Muscle layer of duodenum (tissue), 2 donors: ENCODE data around the gene CORO1C.

ENCODE experiments used
- H3K27ac ChIP-seq: one replicate; pipeline ENCODE4 v1.7.0; 2013; ENCODE audit warnings: mild to moderate bottlenecking, low read length
- H3K27me3 ChIP-seq: one replicate; pipeline ENCODE4 v1.7.0; 2013; ENCODE audit warnings: low read depth, mild to moderate bottlenecking, control low read depth, low read length
- H3K36me3 ChIP-seq, 2 donors: one replicate each; pipeline ENCODE4 v1.7.0; 2013; ENCODE audit warnings: low read length in 2 of 2, control low read depth in 1 of 2, mild to moderate bottlenecking in 1 of 2; ENCODE audit not compliant: insufficient read depth in 2 of 2, control insufficient read depth in 1 of 2
- H3K4me1 ChIP-seq, 2 donors: one replicate each; pipeline ENCODE4 v1.7.0; 2013; ENCODE audit warnings: low read length in 2 of 2, mild to moderate bottlenecking in 2 of 2, control low read depth in 1 of 2, moderate library complexity in 1 of 2; ENCODE audit not compliant: insufficient read depth in 2 of 2, control insufficient read depth in 1 of 2
- H3K4me3 ChIP-seq, 2 donors: one replicate each; pipeline ENCODE4 v1.7.0; 2013; ENCODE audit warnings: low read length in 2 of 2, low read depth in 1 of 2, mild to moderate bottlenecking in 1 of 2
- H3K9me3 ChIP-seq, 2 donors: one replicate each; pipeline ENCODE4 v1.7.0; 2013; ENCODE audit warnings: low read length in 2 of 2, control low read depth in 1 of 2, mild to moderate bottlenecking in 1 of 2; ENCODE audit not compliant: control insufficient read depth in 1 of 2
- donor health status: healthy.

CORO1C gene

DNA sequence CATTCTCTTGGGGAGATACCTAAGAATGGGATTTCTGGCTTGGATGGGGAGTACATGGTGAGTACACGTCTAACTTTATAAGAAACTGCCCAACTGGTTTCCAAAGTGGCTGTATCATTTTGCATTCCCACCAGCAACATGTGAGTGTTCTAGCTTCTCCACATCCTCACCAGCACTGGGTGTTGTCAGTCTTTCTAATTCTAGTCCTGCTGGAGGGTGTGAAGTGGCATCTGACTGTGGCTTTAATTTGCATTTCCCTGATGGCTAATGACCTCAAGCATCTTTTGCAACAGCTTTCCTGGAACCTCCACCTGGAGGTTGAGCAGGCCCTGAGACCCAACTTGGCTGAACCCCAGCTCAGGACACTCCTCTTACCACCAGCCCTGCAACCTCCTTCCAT lies 115.4 kb downstream of the CORO1C start:
- no peak overlapping the region for H3K27ac ChIP-seq
- no peaks in the 10 kb centered on the region for H3K9me3 ChIP-seq
- H3K36me3 ChIP-seq, result no peaks in the 10 kb centered on the region
- H3K4me1 ChIP-seq, result peaks cover 0 to 1% of the 10 kb centered on the region in 2 donors
- H3K4me3 ChIP-seq, result no peak overlapping the region
- no peaks in the 10 kb centered on the region for H3K27me3 ChIP-seq

DNA sequence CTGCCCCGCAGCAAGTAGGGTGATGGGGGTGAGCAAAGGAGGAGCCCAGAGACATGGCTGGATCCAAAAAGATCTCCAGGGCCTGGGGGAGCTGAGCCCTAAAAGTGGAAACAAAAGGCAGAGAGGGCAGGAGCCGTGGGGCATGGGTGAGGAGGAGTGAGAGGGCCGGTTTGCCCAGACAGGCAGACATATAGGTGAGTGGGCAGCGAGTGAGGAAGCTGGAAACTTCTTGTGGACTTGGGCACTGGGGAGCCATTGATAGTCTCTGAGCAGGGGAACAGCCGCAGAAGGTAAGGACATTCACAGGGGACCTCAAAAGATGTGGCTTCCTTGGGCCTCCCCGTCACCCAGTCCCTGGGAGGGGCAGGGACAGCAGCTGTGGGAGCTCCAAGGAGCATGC lies 116.7 kb downstream of the CORO1C start:
- Histone ChIP-seq H3K9me3 (no peaks in the 10 kb centered on the region), H3K27me3 (no peaks in the 10 kb centered on the region), H3K4me1 (peaks cover 0 to 8% of the 10 kb centered on the region in 2 donors), H3K4me3 (no peak overlapping the region), H3K27ac (no peak overlapping the region), H3K36me3 (no peaks in the 10 kb centered on the region)

DNA sequence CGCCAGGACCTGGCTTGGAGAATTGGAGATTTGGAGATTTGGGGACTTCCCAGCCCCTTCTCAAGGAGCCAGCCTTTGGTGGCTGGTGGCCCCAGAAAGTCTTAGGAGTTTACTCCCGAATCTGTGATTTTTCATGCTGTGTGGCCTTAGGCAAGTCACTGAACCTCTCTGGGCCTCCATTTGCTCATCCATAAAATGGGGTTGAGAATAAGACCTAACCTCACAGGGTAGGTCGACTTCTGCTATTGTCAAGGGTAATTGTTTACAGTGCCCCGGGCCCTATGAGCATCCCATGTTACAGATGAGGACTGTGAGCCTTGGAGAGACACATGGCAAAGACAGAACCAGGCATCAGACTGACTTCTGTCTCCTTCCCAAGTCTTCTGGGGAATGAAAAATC lies 117.3 kb downstream of the CORO1C start:
- no peak overlapping the region for H3K27ac ChIP-seq
- no peaks in the 10 kb centered on the region for H3K27me3 ChIP-seq

DNA sequence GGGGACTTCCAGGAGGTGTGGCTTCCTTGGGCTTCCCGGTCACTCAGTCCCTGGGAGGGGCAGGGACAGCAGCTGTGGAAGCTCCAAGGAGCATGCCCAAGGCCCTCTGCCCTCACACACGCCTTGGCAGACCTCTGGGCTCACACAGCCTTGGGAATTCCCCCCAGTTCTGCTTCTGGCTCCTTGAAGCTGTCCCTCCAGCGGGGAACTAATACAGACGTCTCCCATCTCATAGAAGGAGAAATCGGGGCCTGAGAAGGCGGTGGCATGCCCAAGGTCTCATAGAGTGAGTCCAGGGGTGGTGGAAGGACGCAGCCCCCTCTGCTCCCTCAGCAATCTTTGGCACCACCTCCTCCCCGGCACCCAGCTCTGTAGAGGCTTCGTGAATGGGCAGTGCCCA lies 117.8 kb downstream of the CORO1C start:
- Histone ChIP-seq H3K4me1 (peaks cover 0 to 14% of the 10 kb centered on the region in 2 donors), H3K4me3 (no peak overlapping the region), H3K9me3 (no peaks in the 10 kb centered on the region), H3K36me3 (no peaks in the 10 kb centered on the region), H3K27me3 (no peaks in the 10 kb centered on the region), H3K27ac (no peak overlapping the region)

More for the DNA sequence above, 117.3 kb downstream of the CORO1C start:
- Histone ChIP-seq H3K36me3 (no peaks in the 10 kb centered on the region), H3K4me1 (peaks cover 0 to 14% of the 10 kb centered on the region in 2 donors), H3K9me3 (no peaks in the 10 kb centered on the region), H3K4me3 (no peak overlapping the region)

DNA sequence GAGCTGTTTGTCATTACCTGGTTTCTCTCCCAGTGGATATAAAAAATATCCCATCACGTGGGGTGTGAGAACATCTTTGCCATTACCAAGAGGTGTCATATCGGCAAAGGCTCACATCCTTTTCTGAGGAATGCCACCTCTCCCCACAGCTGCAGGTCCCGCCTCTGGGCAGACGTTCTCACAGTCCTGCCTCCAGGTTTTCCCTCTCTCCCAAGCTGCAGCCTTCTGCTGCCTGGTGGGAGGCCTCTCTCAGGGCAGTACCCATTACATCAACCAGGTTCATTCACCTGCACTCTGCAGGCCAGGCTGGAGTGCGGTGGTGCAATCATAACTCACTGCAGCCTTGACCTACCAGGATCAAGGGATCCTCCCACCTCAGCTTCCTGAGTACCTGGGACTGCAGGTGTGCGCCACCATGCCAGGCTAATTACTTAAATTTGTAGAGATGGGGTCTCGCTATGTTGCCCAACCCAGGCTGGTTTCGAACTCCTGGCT lies 118.5 kb downstream of the CORO1C start:
- Histone ChIP-seq H3K4me1 (peaks cover 0 to 14% of the 10 kb centered on the region in 2 donors), H3K4me3 (no peak overlapping the region), H3K27ac (no peak overlapping the region), H3K9me3 (no peaks in the 10 kb centered on the region), H3K27me3 (no peaks in the 10 kb centered on the region), H3K36me3 (no peaks in the 10 kb centered on the region)

DNA sequence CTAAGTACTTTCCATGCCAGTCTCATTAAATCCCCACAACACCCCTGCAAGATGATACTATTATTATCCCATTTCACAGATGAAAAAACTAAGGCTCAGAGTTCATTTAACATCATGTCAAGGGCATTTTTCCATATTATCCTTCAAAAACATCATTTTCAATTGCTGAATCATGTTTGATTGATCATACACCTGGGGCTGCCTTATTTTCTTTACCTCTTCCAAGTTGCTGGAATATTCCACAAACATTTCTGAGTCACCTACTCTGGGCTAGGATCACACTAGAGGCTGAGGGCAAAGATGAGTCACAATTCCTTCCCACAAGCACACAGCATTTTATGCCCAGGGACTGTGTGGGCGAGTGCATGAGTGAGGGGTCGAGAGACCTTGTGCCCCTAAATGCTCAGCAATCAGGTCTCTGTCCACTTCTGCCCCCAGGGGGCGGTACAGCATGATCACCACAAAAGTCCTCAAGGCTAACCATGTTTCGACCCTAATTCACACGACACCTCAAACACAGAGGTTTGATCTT lies 119.4 kb downstream of the CORO1C start:
- Histone ChIP-seq H3K4me3 (no peak overlapping the region), H3K27me3 (no peaks in the 10 kb centered on the region), H3K27ac (no peak overlapping the region), H3K36me3 (no peaks in the 10 kb centered on the region), H3K9me3 (no peaks in the 10 kb centered on the region), H3K4me1 (peaks cover 0 to 14% of the 10 kb centered on the region in 2 donors)

DNA sequence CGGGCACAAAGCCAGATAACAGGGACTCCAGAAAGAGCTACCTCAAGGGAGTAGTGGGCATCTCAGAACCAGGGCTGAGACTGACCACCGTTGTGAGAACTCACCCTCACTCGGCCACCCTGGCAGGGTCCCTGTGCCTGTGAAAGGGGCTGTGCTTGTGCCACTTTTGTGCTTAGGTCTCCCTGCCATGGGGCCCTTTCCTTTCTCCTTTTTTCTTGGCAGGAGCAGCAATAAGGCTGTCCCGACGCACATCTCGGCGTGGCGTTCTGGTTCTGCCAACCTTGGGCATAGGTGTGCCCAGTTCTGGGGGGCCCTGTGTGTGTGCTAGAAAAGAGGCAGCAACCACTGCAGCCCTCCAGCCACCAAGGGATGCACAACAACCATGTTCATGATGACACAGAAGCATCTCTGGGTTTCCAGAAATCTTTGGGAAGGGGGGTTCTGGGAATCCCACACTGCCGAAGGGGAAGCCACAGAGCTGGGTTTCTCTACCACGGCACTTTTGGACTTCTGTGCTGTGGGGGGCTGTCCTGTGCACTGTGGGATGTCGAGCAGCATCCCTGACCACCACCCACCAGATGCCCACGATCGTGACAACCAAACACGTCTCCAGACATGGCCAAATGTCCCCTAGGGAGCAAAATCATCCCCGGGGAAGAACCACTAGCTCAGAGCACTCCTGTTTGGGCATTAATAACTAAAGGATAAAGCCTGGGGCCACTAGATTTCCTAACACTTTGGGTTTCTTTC lies 120.3 kb downstream of the CORO1C start:
- H3K27me3 ChIP-seq, result no peaks in the 10 kb centered on the region
- no peaks in the 10 kb centered on the region for H3K36me3 ChIP-seq
- no peaks in the 10 kb centered on the region for H3K9me3 ChIP-seq
- H3K4me3 ChIP-seq, result no peak overlapping the region
- peaks cover 0 to 14% of the 10 kb centered on the region in 2 donors for H3K4me1 ChIP-seq
- no peak overlapping the region for H3K27ac ChIP-seq

DNA sequence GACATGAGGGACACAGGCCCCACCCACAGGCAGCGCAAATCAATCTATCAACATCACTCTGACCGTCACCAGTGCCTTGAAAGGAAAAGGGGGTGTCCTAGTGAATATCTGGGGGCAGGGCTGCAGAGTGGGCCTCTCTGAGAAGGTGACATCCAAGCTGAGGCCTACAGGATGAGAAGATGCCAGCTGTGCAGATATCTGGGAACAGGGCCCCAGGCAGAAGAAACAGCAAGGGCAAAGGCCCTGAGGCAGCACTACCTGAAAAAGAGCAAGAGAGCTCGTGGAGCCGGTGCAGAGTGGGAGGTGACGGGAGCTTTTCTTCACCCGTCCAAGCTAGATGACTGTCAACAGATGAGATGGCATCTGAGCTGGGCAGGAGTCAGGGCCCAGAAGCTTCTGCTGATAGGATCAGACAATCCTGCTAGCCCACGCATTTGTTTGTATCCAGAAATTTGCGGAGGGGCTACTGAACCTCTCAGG lies 120.9 kb downstream of the CORO1C start:
- Histone ChIP-seq H3K9me3 (no peaks in the 10 kb centered on the region), H3K27ac (no peak overlapping the region), H3K36me3 (no peaks in the 10 kb centered on the region), H3K27me3 (no peaks in the 10 kb centered on the region), H3K4me1 (peaks cover 0 to 14% of the 10 kb centered on the region in 2 donors), H3K4me3 (no peak overlapping the region)

DNA sequence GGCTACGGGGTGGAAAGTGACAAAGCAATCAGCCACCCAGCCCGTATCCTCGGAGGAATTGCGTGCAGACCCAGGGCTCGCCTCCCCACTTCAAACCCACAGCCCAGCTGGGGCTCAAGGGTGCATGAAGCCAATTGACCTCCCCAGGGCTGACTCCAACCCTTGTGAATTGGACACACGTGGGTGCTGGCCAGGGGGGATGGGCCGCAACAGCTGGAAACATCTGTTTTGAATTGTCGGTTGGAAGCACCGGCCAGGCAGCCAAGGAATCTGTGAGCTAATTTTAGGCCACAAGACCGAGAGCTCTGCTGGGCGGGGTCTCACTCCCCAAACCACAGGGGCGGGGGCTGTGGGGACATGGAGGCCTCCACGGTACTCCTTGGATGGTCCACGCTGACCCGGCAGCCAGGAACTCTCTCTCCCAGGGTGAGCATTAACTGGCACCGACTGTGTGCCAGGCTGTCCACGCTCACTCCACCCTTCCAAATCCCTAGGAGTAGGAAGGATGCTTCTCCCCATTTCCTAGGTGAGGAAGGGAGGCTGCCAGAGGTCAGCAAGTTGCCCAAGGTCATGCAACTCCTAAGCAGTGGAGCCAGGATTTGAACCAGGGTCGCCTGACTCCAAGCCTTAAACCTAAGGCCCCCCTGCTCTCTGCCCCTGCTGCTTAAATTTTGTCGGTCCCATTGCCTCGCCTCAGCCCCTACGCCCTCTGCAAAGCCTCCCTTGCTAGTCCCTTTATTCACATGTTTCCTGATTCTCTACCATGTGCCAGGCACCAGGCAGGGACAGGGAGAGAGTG lies 121.6 kb downstream of the CORO1C start:
- H3K27ac ChIP-seq, result no peak overlapping the region
- H3K4me3 ChIP-seq, result no peak overlapping the region
- no peaks in the 10 kb centered on the region for H3K27me3 ChIP-seq
- no peaks in the 10 kb centered on the region for H3K36me3 ChIP-seq
- peaks cover 0 to 14% of the 10 kb centered on the region in 2 donors for H3K4me1 ChIP-seq
- H3K9me3 ChIP-seq, result no peaks in the 10 kb centered on the region

DNA sequence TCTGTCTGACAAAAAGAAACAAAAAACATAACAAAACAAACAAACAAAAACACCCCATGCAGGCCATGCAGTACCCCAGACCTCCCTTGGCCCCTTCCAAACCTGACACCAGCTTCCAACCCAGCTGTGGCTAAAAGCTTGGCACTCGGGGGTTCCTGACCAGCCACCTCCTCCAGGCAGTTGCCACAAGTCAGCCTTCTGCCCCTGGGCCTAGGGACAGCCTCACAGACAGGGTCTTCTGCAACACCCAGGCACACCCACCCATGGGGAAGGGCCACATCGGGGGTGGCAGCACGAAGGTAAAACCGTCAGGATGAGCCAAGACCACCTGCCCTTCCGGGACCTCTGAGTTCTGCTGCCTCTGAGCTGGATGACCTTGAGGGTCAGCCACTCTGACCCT lies 122.7 kb downstream of the CORO1C start:
- Histone ChIP-seq H3K4me3 (no peak overlapping the region), H3K4me1 (peaks cover 0 to 14% of the 10 kb centered on the region in 2 donors), H3K27me3 (no peaks in the 10 kb centered on the region)

DNA sequence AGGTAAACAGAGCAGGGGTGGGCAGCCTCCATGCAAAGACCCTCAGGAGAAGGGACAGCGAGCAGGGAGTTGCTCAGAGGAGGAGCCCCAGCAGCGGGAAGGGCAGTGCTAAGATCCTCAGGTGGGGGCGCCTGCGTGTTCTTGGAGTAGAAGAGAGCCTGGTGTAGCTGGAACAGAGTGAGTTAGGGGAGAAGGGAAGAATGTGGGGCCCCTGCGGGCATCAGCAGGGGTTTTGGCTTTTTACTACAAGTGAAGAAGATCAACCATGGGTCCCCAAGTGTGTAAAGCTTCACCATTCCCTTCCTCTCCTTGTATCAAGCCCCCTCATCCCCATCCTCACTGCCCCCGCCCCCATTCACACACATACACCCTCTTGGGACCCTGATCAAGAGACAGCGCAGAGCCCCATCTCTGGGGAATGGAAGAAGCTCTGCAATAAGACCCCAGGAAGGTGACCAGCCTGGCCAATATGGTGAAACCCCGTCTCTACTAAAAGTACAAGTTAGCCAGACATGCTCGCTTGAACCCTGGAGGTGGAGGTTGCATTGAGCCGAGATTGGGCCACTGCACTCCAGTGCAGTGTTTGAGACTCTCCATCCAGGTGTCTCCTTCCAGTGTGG lies 123.2 kb downstream of the CORO1C start:
- peaks cover 0 to 14% of the 10 kb centered on the region in 2 donors for H3K4me1 ChIP-seq
- H3K36me3 ChIP-seq, result no peaks in the 10 kb centered on the region
- H3K27ac ChIP-seq, result no peak overlapping the region
- H3K27me3 ChIP-seq, result no peaks in the 10 kb centered on the region
- H3K4me3 ChIP-seq, result no peak overlapping the region
- H3K9me3 ChIP-seq, result no peaks in the 10 kb centered on the region

More for the DNA sequence above, 122.7 kb downstream of the CORO1C start:
- Histone ChIP-seq H3K9me3 (no peaks in the 10 kb centered on the region), H3K27ac (no peak overlapping the region), H3K36me3 (no peaks in the 10 kb centered on the region)
